CD4-positive, alpha-beta memory T cell (primary cell): Measurements from ENCODE around the gene SRRM3. TPM values are rescaled to one million over a fixed set of nuclear protein-coding genes. Genes with fewer than 3 reads are reported as not detected.
A peak's percentile ranks its signal among the peaks of the same experiment; 100 is the strongest.
"Not testable (repeated sequence)": the region's sequence is repeated elsewhere in the genome, so short reads cannot be mapped to it uniquely, and the experiment has no call there.

Experiments
- CTCF ChIA-PET: fragments of 350-600 bp; sonication (Branson Sonifier 250); formaldehyde crosslinking; loops from one replicate; lab custom pipeline; 2021; ENCODE audit warnings: inconsistent platforms; ENCODE audit not compliant: partially characterized antibody; lab: Charles Lee
- POLR2A ChIA-PET: fragments of 350-600 bp; sonication (Branson Sonifier 250); formaldehyde crosslinking; loops from one replicate; lab custom pipeline; 2021; ENCODE audit not compliant: partially characterized antibody; lab: Charles Lee
- DNase-seq, 5 donors: peaks; one replicate each; pipeline versions ENCODE4 v3.0.0 to v3.0.0-alpha.2; 2020 to 2022; ENCODE audit warnings: mixed read lengths in 1 of 5
- H3K27ac ChIP-seq: one replicate; pipeline ENCODE4 v1.7.0; 2013; ENCODE audit warnings: low read depth, low read length
- H3K27me3 ChIP-seq: 2 replicates; pipeline ENCODE4 v1.7.0; 2013; ENCODE audit warnings: mild to moderate bottlenecking, low read length, moderate library complexity; ENCODE audit not compliant: insufficient read depth
- H3K36me3 ChIP-seq: 2 replicates; pipeline ENCODE4 v1.7.0; 2013; ENCODE audit warnings: mild to moderate bottlenecking, low read length, moderate library complexity; ENCODE audit not compliant: insufficient read depth
- H3K4me1 ChIP-seq: 2 replicates; pipeline ENCODE4 v1.7.0; 2013; ENCODE audit warnings: mild to moderate bottlenecking, low read length, moderate library complexity; ENCODE audit not compliant: insufficient read depth
- H3K4me3 ChIP-seq, 2 donors: one replicate each; pipeline ENCODE4 v1.7.0; 2013; ENCODE audit warnings: low read length in 2 of 2, mild to moderate bottlenecking in 1 of 2
- H3K9me3 ChIP-seq, 2 donors: one replicate each; pipeline ENCODE4 v1.7.0; 2013; ENCODE audit warnings: low read length in 2 of 2, control low read depth in 1 of 2; ENCODE audit not compliant: control insufficient read depth in 1 of 2
- H3K27ac Mint-ChIP-seq, 7 donors: one replicate each; pipeline ENCODE4 v1.8.0; 2020 to 2021; ENCODE audit warnings: mixed read lengths in 7 of 7, mild to moderate bottlenecking in 6 of 7, inconsistent platforms in 3 of 7, moderate library complexity in 3 of 7
- H3K27me3 Mint-ChIP-seq, 2 donors: one replicate each; pipeline ENCODE4 v1.8.0; 2020 to 2021; ENCODE audit warnings: mixed read lengths in 2 of 2
- H3K36me3 Mint-ChIP-seq, 2 donors: one replicate each; pipeline ENCODE4 v1.8.0; 2020 to 2021; ENCODE audit warnings: mixed read lengths in 2 of 2, inconsistent platforms in 1 of 2, mild to moderate bottlenecking in 1 of 2
- H3K4me1 Mint-ChIP-seq, 4 donors: one replicate each; pipeline ENCODE4 v1.8.0; 2020 to 2021; ENCODE audit warnings: mixed read lengths in 4 of 4, mild to moderate bottlenecking in 1 of 4
- H3K4me3 Mint-ChIP-seq, 8 donors: one replicate each; pipeline ENCODE4 v1.8.0; 2020 to 2021; ENCODE audit warnings: mixed read lengths in 8 of 8, mild to moderate bottlenecking in 7 of 8, moderate library complexity in 6 of 8, inconsistent platforms in 3 of 8
- H3K9me3 Mint-ChIP-seq, 8 donors: one replicate each; pipeline ENCODE4 v1.8.0; 2020 to 2021; ENCODE audit warnings: mixed read lengths in 8 of 8, mild to moderate bottlenecking in 5 of 8, inconsistent platforms in 3 of 8, moderate library complexity in 1 of 8
- intact Hi-C: fragments of 100-400 bp; cut with micrococcal nuclease; formaldehyde crosslinking; loops from one replicate; pipeline ENCODE4 v1.15.1; 2023
- polyA plus RNA-seq, 2 donors: library from polyadenylated mRNA; unstranded; fragments of 300-500 nt; fragmentation: Illumina TruSeq; gene quantifications; one replicate each; pipeline ENCODE4 v1.2.3, GENCODE V29; 2021
- total RNA-seq, 2 experiments: library from RNA; stranded (reverse); gene quantifications; one replicate each; pipeline ENCODE4 v1.2.3, GENCODE V29; 2021

The SRRM3 gene
- total and polyA plus RNA-seq, 4 experiments from 2014 or later: not detected

DNA sequence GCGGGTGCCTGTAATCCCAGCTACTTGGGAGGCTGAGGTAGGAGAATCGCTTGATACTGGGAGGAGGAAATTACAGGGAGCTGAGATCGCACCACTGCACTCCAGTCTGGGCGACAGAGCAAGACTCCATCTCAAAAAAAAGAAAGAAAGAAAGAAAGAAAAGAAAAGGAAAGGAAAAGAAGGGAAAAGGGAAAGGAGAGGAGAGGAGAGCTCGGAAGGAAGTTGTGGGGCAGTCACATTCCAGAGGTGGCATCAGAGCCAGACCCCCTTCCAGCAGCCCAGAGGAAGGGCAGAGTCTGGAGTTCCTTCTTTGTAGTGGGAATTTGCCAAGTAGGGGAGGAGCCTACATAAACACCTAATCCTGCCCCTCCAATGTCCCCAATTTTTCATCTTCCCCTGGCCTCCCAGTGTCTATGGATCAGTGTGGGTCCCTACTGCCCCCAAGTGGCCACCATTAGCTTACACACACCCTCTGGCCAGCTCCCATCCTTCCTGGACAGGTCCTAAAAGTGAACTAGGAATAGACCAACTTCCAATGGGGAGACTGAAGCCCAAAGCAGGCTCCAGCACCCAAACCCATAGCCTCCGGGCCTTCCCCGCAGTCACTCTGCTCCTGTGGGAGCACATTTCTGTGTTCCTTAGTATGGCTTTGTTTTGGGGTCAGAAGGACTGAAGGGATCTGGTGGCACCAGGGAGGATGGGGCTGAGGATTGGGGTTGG is 61.1 kb downstream of the SRRM3 start:
- peaks cover 9% of the 10 kb centered on the region for H3K27me3 ChIP-seq
- H3K27me3 Mint-ChIP-seq: peaks cover 17 to 19% of the 10 kb centered on the region in 2 donors
- no peaks in the 10 kb centered on the region for H3K9me3 ChIP-seq
- H3K27ac Mint-ChIP-seq: peak overlapping the region in 2 of 7 donors; percentile 51 to 55
- no peaks in the 10 kb centered on the region for H3K36me3 ChIP-seq
- no peak overlapping the region for H3K27ac ChIP-seq
- ChIA-PET CTCF (interaction anchor here (0.5 to 2.2 kb wide), 8 partner anchors 8 to 400 kb away, joined by 3 to 9 read pairs (median 4); no protein-coding TSS in a partner anchor), POLR2A (interaction anchor here (0.5 kb wide), 1 partner anchor 55 kb away, joined by 3 read pairs; no protein-coding TSS in a partner anchor)
- no peaks in the 10 kb centered on the region for H3K36me3 Mint-ChIP-seq
- intact Hi-C loops: no loop called here
- H3K4me3 Mint-ChIP-seq: no peak overlapping the region
- peaks cover 0 to 2% (median 0%) of the 10 kb centered on the region in 8 donors for H3K9me3 Mint-ChIP-seq
- DNase-seq: no peak
- H3K4me1 ChIP-seq: peaks cover 4% of the 10 kb centered on the region
- H3K4me3 ChIP-seq: no peak overlapping the region
- H3K4me1 Mint-ChIP-seq: peaks cover 0 to 8% (median under 1%) of the 10 kb centered on the region in 4 donors

DNA sequence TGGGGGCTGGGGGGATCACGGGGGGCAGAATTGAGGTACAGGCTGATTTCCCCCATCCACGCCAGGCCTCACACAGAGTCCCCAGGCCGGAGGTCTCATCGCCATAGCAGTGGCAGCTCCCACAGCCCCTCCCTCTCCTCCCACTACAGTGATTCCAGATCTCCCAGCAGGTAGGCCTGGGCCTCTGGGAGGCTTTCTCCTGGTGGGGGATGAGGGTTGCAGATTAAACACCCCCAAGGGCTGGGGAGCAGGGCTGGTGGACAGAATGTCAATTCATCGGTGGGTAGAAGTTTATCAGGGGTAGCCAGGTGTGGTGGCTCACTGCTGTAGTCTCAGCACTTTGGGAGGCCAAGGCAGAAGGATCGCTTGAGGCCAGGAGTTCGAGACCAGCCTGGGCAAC is 63.6 kb downstream of the SRRM3 start:
- intact Hi-C loops: no loop called here
- no peak for DNase-seq
- Mint-ChIP-seq H3K9me3 (peaks cover 0 to 2% (median 0%) of the 10 kb centered on the region in 8 donors), H3K27me3 (peaks cover 19 to 22% of the 10 kb centered on the region in 2 donors), H3K4me1 (peaks cover 0 to 10% (median 2%) of the 10 kb centered on the region in 4 donors), H3K27ac (peak overlapping the region in 1 of 7 donors; percentile 24), H3K36me3 (no peaks in the 10 kb centered on the region), H3K4me3 (peak overlapping the region in 1 of 8 donors; percentile 30)
- Histone ChIP-seq H3K27me3 (peaks cover 9% of the 10 kb centered on the region), H3K4me1 (peaks cover 4% of the 10 kb centered on the region), H3K36me3 (no peaks in the 10 kb centered on the region), H3K27ac (no peak overlapping the region), H3K9me3 (no peaks in the 10 kb centered on the region), H3K4me3 (no peak overlapping the region)
- ChIA-PET CTCF (no interaction called here), POLR2A (no interaction called here)

DNA sequence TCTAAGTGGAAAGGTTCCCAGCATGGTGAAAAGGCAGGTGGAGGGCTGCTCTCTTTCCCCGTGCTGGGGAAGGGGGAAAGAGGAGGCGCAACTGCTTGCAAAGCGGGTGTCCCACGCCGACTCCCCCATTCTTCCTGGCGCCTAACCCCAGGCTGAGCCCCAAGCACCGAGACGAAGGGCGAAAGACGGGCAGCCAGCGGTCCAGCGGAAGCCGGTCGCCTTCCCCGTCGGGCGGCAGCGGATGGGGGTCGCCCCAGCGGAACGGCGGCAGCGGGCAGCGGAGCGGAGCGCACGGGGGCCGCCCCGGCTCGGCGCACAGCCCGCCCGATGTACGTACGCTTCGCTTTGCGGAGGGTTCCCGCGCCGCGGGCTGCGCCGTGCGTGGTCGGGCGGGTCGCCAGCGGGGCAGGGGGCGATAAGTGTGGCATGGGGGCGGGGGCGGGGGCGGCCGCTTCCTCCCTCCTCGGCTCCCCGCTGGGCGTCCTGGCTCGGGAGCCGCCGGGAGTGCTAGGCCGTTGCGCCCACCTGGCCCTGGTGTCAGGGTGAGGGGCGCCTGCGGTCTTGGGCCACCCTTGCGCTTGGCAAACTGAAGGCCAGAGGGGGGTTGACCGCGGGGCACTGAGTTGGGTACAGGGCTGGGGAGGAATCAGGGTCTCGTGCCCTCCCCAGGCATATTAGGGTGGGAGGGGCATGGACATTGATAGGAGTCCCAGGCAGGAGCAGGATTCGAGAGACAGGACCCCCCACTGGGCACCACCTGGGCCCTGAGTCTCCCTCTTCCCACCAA is 65.6 kb downstream of the SRRM3 start:
- H3K4me1 ChIP-seq: peaks cover 4% of the 10 kb centered on the region
- H3K27ac ChIP-seq: no peak overlapping the region
- POLR2A ChIA-PET: no interaction called here
- no peaks in the 10 kb centered on the region for H3K36me3 Mint-ChIP-seq
- H3K9me3 Mint-ChIP-seq: peaks cover 0 to 2% (median 0%) of the 10 kb centered on the region in 8 donors
- DNase-seq: no peak
- H3K27me3 Mint-ChIP-seq: peaks cover 12 to 25% of the 10 kb centered on the region in 2 donors
- H3K36me3 ChIP-seq: no peaks in the 10 kb centered on the region
- no peak overlapping the region for H3K27ac Mint-ChIP-seq
- CTCF ChIA-PET: no interaction called here
- peaks cover 5% of the 10 kb centered on the region for H3K27me3 ChIP-seq
- peaks cover 0 to 10% (median 2%) of the 10 kb centered on the region in 4 donors for H3K4me1 Mint-ChIP-seq
- no peaks in the 10 kb centered on the region for H3K9me3 ChIP-seq
- no peak overlapping the region for H3K4me3 ChIP-seq
- H3K4me3 Mint-ChIP-seq: peak overlapping the region in 6 of 8 donors; percentile 4 to 67 (median 40)
- intact Hi-C loops: no loop called here

DNA sequence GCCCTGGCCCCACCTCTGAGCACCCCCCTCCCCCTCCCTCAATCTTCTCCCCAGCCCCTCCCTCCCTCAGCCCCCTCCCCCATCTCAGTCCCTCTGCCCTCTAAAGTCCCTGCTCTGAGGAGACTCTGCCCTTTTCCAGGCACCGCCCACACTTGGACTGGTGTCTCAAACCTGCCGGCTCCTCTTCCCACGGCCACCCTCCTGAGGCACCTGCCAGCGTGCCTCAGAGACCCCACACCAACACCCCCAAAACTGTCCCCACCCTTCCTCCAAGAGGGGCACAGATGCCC is 66.1 kb downstream of the SRRM3 start:
- peaks cover 0 to 10% (median 2%) of the 10 kb centered on the region in 4 donors for H3K4me1 Mint-ChIP-seq
- no peak overlapping the region for H3K27ac ChIP-seq
- peak overlapping the region in 1 of 8 donors; percentile 59 for H3K4me3 Mint-ChIP-seq
- CTCF ChIA-PET: no interaction called here
- peaks cover 4% of the 10 kb centered on the region for H3K4me1 ChIP-seq
- no peaks in the 10 kb centered on the region for H3K36me3 ChIP-seq
- H3K36me3 Mint-ChIP-seq: no peaks in the 10 kb centered on the region
- intact Hi-C loops: no loop called here
- H3K9me3 ChIP-seq: no peaks in the 10 kb centered on the region
- no peak overlapping the region for H3K4me3 ChIP-seq
- H3K9me3 Mint-ChIP-seq: no peaks in the 10 kb centered on the region
- no peak for DNase-seq
- peaks cover 13 to 25% of the 10 kb centered on the region in 2 donors for H3K27me3 Mint-ChIP-seq
- no peak overlapping the region for H3K27ac Mint-ChIP-seq
- peaks cover 5% of the 10 kb centered on the region for H3K27me3 ChIP-seq
- POLR2A ChIA-PET: no interaction called here

DNA sequence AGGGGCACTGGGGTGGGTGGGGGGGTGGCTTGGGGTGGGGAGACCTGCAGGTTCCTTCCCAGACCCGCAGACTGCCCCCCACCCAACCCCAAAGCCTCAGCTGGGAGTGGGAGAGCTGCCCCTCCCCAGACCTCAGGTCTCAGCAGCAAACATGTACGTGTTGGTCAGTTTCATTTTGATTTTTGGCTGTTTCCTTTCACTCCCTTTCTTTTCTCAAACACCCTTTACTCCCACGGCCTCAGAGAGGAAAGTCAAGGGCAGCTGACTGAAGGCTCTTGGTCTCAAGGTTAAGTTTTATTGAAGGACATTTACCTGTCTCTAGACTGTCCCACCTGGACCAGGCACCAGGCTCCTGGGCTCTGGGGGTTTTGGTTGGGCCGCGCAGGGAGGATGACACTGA is 66.7 kb downstream of the SRRM3 start:
- Mint-ChIP-seq H3K36me3 (no peaks in the 10 kb centered on the region), H3K9me3 (no peaks in the 10 kb centered on the region), H3K4me1 (peaks cover 0 to 10% (median 4%) of the 10 kb centered on the region in 4 donors), H3K27ac (no peak overlapping the region), H3K4me3 (peak overlapping the region in 5 of 8 donors; percentile 11 to 58 (median 49)), H3K27me3 (peaks cover 12 to 27% of the 10 kb centered on the region in 2 donors)
- Histone ChIP-seq H3K27ac (no peak overlapping the region), H3K4me1 (peaks cover 4% of the 10 kb centered on the region), H3K27me3 (peaks cover 5% of the 10 kb centered on the region), H3K36me3 (no peaks in the 10 kb centered on the region), H3K4me3 (no peak overlapping the region), H3K9me3 (no peaks in the 10 kb centered on the region)
- ChIA-PET CTCF (no interaction called here), POLR2A (no interaction called here)
- intact Hi-C loops: no loop called here
- DNase-seq: no peak

DNA sequence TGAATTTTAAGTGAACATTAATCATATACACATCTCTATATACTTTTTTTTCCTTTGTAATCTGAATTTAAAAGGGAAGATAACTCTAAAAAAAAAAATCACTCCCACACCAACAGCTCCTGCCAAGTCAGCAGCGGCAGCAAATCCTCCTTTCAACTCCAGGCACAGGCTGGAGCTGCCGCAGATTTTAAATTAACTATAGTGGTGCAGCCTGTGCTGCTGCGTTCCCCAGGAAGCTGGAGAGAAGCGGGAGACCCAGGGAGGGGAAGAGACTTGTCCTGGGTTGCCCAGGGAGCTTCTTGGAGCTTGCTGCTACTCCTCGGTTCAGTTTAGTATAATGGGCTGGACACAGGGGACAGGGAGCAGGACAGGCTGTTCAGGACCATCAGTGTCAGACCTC is 68.2 kb downstream of the SRRM3 start:
- CTCF ChIA-PET: interaction anchor here (0.8 kb wide), 1 partner anchor 44 kb away, joined by 3 read pairs; no protein-coding TSS in a partner anchor
- POLR2A ChIA-PET: no interaction called here
- Histone ChIP-seq H3K4me3 (no peak overlapping the region), H3K9me3 (no peaks in the 10 kb centered on the region), H3K27ac (no peak overlapping the region), H3K4me1 (peaks cover 4% of the 10 kb centered on the region), H3K36me3 (no peaks in the 10 kb centered on the region), H3K27me3 (peaks cover 5% of the 10 kb centered on the region)
- H3K36me3 Mint-ChIP-seq: no peaks in the 10 kb centered on the region
- no peaks in the 10 kb centered on the region for H3K9me3 Mint-ChIP-seq
- H3K4me3 Mint-ChIP-seq: peak overlapping the region in 1 of 8 donors; percentile 13
- DNase-seq: no peak
- peaks cover 0 to 10% (median 5%) of the 10 kb centered on the region in 4 donors for H3K4me1 Mint-ChIP-seq
- peaks cover 17 to 26% of the 10 kb centered on the region in 2 donors for H3K27me3 Mint-ChIP-seq
- no peak overlapping the region for H3K27ac Mint-ChIP-seq
- intact Hi-C loops: no loop called here

DNA sequence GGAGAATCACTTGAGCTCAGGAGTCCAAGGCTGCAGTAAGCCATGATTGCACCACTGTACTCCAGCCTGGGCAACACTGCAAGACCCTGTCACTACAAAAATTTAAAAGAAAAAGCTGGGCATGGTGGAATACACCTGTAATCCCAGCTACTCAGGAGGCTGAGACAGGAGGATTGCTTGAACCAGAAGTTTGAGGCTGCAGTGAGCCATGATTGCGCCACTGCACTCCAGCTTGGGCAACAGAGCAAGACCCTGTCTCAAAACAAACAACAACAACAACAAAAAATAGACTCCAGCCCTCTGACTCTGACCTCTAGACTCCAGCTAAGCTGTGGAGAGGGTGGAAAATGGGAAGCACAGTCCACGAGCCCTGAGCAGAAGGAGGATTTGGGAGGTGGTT is 69.7 kb downstream of the SRRM3 start:
- H3K4me3 Mint-ChIP-seq, POLR2A ChIA-PET, H3K9me3 Mint-ChIP-seq, H3K4me1 ChIP-seq, H3K27me3 ChIP-seq, H3K36me3 Mint-ChIP-seq, DNase-seq, H3K4me1 Mint-ChIP-seq, H3K4me3 ChIP-seq, H3K9me3 ChIP-seq, H3K27ac ChIP-seq, intact Hi-C loops, H3K36me3 ChIP-seq: not testable (repeated sequence)
- CTCF ChIA-PET: interaction anchor here (0.8 to 1.4 kb wide), 4 partner anchors 9 to 94 kb away, joined by 3 to 7 read pairs (median 3); no protein-coding TSS in a partner anchor
- Mint-ChIP-seq H3K27me3 (peaks cover 18 to 28% of the 10 kb centered on the region in 2 donors), H3K27ac (peak overlapping the region in 1 of 7 donors; percentile 24)
